Endothelial cell of umbilical vein (primary cell): ENCODE data around the gene BABAM1. TPM values are rescaled to one million over a fixed set of nuclear protein-coding genes. Genes with fewer than 3 reads are reported as not detected.
A peak's percentile ranks its signal among the peaks of the same experiment; 100 is the strongest.

Source experiments
- BruUV-seq: library from RNA; stranded (reverse); fragments of 400-500 nt; replicated peaks from 2 replicates; lab custom pipeline; 2021; lab: Mats Ljungman, UMichigan
- CTCF ChIA-PET: fragments of 300-600, 350-600 bp; sonication (Branson Sonifier 250); formaldehyde crosslinking; loops from one replicate; lab custom pipeline; 2021; ENCODE audit warnings: antibody characterized with exemption, inconsistent platforms; lab: Charles Lee
- POLR2A ChIA-PET: fragments of 300-600, 350-600 bp; sonication (Branson Sonifier 250); formaldehyde crosslinking; loops from one replicate; lab custom pipeline; 2021; ENCODE audit warnings: antibody characterized with exemption, inconsistent platforms; lab: Charles Lee
- DNase-seq: peaks from one replicate; pipeline ENCODE4 v3.0.0-alpha.2; 2011; ENCODE audit warnings: low read depth, low spot score
- FAIRE-seq: peaks from 2 replicates; lab custom pipeline; 2011; peaks lifted over from hg19 to GRCh38; lab: Jason Lieb, UNC
- H2AFZ ChIP-seq: 2 replicates; pipeline ENCODE4 v1.6.0; 2012; ENCODE audit warnings: low read depth, low read length, control low read depth, inconsistent platforms
- H3K27ac ChIP-seq: 2 replicates; pipeline ENCODE4 v1.5.1; 2011; ENCODE audit warnings: low read depth, mild to moderate bottlenecking, control low read depth, low read length, moderate library complexity; ENCODE audit not compliant: insufficient read depth
- H3K27me3 ChIP-seq, 2 experiments: 2 replicates each; pipeline versions ENCODE4 v1.6.0 to v1.6.1; 2011; ENCODE audit warnings: low read length in 2 of 2, mixed read lengths in 1 of 2; ENCODE audit not compliant: control insufficient read depth in 2 of 2, insufficient read depth in 2 of 2
- H3K36me3 ChIP-seq, 2 experiments: 2 replicates in 1 of 2; 3 replicates in 1 of 2; pipeline ENCODE4 v1.5.1; 2011; ENCODE audit warnings: low read length in 2 of 2, mild to moderate bottlenecking in 1 of 2, moderate library complexity in 1 of 2; ENCODE audit not compliant: control insufficient read depth in 2 of 2, insufficient read depth in 2 of 2; ENCODE audit errors: extremely low read depth in 1 of 2
- H3K4me1 ChIP-seq: 3 replicates; pipeline ENCODE4 v1.5.1; 2011; ENCODE audit warnings: mild to moderate bottlenecking, low read length; ENCODE audit not compliant: control insufficient read depth, insufficient read depth; ENCODE audit errors: extremely low read depth
- H3K4me2 ChIP-seq: 2 replicates; pipeline ENCODE4 v1.6.1; 2011; ENCODE audit warnings: low read length, control low read depth, mixed read lengths; ENCODE audit not compliant: insufficient read depth
- H3K4me3 ChIP-seq, 3 experiments: fragments of 200-600 bp in 1 of 3; sonication (generic), shearing (Covaris generic) in 1 of 3; replicated peaks in 1 of 3; 2 replicates each; pipeline ENCODE4 v1.5.1; 2011 to 2016; ENCODE audit warnings: control low read depth in 3 of 3, low read length in 3 of 3, mild to moderate bottlenecking in 2 of 3, inconsistent platforms in 1 of 3, low read depth in 1 of 3, moderate library complexity in 1 of 3; ENCODE audit not compliant: insufficient read depth in 1 of 3
- H3K79me2 ChIP-seq: 2 replicates; pipeline ENCODE4 v1.6.0; 2012; ENCODE audit warnings: low read length, inconsistent platforms; ENCODE audit not compliant: control insufficient read depth, insufficient read depth
- H3K9ac ChIP-seq: replicated peaks from 2 replicates; pipeline ENCODE3; 2011; ENCODE audit warnings: low read length, control low read depth; ENCODE audit not compliant: insufficient read depth; ENCODE audit errors: extremely low read depth
- H3K9me1 ChIP-seq: replicated peaks from 3 replicates; pipeline ENCODE4 v1.6.0; 2011; ENCODE audit warnings: mild to moderate bottlenecking, low read length; ENCODE audit not compliant: control insufficient read depth, insufficient read depth; ENCODE audit errors: extremely low read depth
- H3K9me3 ChIP-seq: replicated peaks from 2 replicates; pipeline ENCODE4 v1.5.1; 2012; ENCODE audit warnings: low read length, inconsistent platforms; ENCODE audit not compliant: control insufficient read depth, insufficient read depth
- H4K20me1 ChIP-seq: replicated peaks from 2 replicates; pipeline ENCODE3; 2011; ENCODE audit warnings: mild to moderate bottlenecking, low read length; ENCODE audit not compliant: control insufficient read depth, insufficient read depth; ENCODE audit errors: extremely low read depth
- EZH2 ChIP-seq: IDR thresholded peaks from 2 replicates; pipeline ENCODE4 v1.6.1; 2012; ENCODE audit warnings: borderline replicate concordance, low read depth, mild to moderate bottlenecking, moderate library complexity, low read length, inconsistent platforms; ENCODE audit not compliant: severe bottlenecking
- FOS ChIP-seq: IDR thresholded peaks from 2 replicates; pipeline ENCODE4 v1.6.1; 2011; ENCODE audit warnings: mild to moderate bottlenecking, low read length, moderate library complexity, borderline replicate concordance; ENCODE audit not compliant: insufficient read depth
- GATA2 ChIP-seq: IDR thresholded peaks from 2 replicates; pipeline ENCODE4 v1.7.0; 2011; ENCODE audit warnings: low read depth, mild to moderate bottlenecking, moderate library complexity, mixed read lengths, low read length; ENCODE audit not compliant: insufficient read length, insufficient read depth
- JUN ChIP-seq: IDR thresholded peaks from 2 replicates; pipeline ENCODE4 v1.6.1; 2011; ENCODE audit warnings: borderline replicate concordance, low read depth; ENCODE audit not compliant: insufficient read length, insufficient read depth
- MYC ChIP-seq: IDR thresholded peaks from one replicate; pipeline ENCODE4 v1.6.1; 2011; ENCODE audit warnings: mild to moderate bottlenecking, low read depth, low read length
- POLR2A ChIP-seq: IDR thresholded peaks from 2 replicates; pipeline ENCODE4 v1.6.1; 2012; ENCODE audit warnings: low read depth, mild to moderate bottlenecking, control low read depth, low read length
- POLR2AphosphoS5 ChIP-seq: IDR thresholded peaks from 2 replicates; pipeline ENCODE4 v1.6.1; 2012; ENCODE audit warnings: low read depth, mild to moderate bottlenecking, control low read depth, low read length, moderate library complexity; ENCODE audit not compliant: insufficient read depth
- dilution Hi-C: fragments of 300-500 bp; cut with MboI; formaldehyde crosslinking; loops from one replicate; pipeline ENCODE4 v1.15.0; 2019; ENCODE audit warnings: low sequenced_read_pairs; ENCODE audit not compliant: extremely low pct_ligation_motif_present
- intact Hi-C: fragments of 100-400 bp; cut with micrococcal nuclease; formaldehyde crosslinking; loops from one replicate; pipeline ENCODE4 v1.10.0; 2022
- polyA plus RNA-seq, 4 experiments: library from polyadenylated mRNA; depleted of rRNA in 3 of 4; stranded (reverse) in 3 of 4; unstranded in 1 of 4; fragments of >200 nt; gene quantifications; 2 replicates each; pipeline versions ENCODE4 v1.2.1 to v1.2.3, GENCODE V29; 2011 to 2012; ENCODE audit warnings: missing spikeins in 1 of 4
- total RNA-seq: library from RNA; stranded (reverse); gene quantifications from 2 replicates; pipeline ENCODE4 v1.2.3, GENCODE V29; 2021
- TF ChIP-seq, protein P1 (sequence below), 2 donors: IDR thresholded peaks; 1 replicate in 1 of 2; 2 replicates in 1 of 2; pipeline ENCODE4 v1.5.1; 2011; ENCODE audit warnings: low read length in 2 of 2, mild to moderate bottlenecking in 2 of 2, moderate library complexity in 2 of 2, control low read depth in 1 of 2, inconsistent platforms in 1 of 2, low read depth in 1 of 2; ENCODE audit not compliant: insufficient read depth in 1 of 2; ENCODE audit errors: extremely low read depth in 1 of 2
- TF ChIP-seq, protein P2 (sequence below): IDR thresholded peaks from 2 replicates; pipeline ENCODE4 v1.6.1; 2011; ENCODE audit not compliant: insufficient read depth, insufficient read length

The BABAM1 gene
- total and polyA plus RNA-seq, 2 donors (not counting 3 experiments of a cell fraction or from before 2014, with no cell fraction given), result 118 to 140 TPM

DNA sequence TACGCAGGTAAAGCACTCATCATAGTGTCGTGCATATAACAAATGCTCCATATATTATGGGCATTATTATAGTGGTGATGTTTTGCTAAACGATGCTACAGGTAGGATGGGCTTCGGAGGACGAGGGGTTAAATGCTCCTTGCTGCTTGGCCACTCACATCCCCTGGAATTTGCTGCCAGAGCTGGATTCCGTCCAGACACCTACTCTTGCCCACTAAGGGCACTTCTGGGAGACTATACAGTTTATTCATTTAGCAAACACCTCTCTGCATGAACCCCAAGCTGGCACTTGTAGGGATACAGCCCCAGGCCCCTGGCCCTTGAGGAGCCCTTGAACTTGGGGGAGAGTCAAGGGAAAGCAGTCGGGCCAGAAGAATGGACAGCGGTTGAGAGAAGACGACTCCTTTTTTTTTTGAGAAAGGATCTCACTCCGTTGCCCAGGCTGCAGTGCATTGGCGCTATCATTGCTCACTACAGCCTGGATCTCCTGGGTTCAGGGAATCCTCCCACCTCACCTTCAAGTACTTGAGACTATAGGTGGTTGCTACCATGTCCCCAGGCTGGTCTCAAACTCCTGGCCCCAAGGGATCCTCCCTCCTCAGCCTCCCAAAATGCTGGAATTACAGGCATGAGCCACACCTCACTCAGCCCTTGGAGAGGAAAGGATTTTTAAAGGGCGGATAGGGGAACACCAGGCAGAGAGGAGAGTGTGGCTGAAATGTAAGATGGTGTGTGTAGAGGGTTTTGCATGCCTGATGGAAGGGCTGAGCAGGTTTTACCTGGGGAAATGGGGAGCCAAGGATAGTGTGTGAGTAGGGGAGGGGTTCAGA, 37.4 kb downstream of the BABAM1 start:
- no TSS peak for BruUV-seq
- TF ChIP-seq FOS (no peak), JUN (no peak), EZH2 (no peak), POLR2AphosphoS5 (no peak), GATA2 (no peak), MYC (no peak), POLR2A (no peak)
- TF ChIP-seq, protein P1, sequence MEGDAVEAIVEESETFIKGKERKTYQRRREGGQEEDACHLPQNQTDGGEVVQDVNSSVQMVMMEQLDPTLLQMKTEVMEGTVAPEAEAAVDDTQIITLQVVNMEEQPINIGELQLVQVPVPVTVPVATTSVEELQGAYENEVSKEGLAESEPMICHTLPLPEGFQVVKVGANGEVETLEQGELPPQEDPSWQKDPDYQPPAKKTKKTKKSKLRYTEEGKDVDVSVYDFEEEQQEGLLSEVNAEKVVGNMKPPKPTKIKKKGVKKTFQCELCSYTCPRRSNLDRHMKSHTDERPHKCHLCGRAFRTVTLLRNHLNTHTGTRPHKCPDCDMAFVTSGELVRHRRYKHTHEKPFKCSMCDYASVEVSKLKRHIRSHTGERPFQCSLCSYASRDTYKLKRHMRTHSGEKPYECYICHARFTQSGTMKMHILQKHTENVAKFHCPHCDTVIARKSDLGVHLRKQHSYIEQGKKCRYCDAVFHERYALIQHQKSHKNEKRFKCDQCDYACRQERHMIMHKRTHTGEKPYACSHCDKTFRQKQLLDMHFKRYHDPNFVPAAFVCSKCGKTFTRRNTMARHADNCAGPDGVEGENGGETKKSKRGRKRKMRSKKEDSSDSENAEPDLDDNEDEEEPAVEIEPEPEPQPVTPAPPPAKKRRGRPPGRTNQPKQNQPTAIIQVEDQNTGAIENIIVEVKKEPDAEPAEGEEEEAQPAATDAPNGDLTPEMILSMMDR (IDR thresholded peaks at IDR 0.05; ENCODE audit: extremely low read depth in 1 of 2, insufficient read depth in 1 of 2, low read depth in 1 of 2, low read length in 2 of 2), result no peak
- TF ChIP-seq, protein P2, sequence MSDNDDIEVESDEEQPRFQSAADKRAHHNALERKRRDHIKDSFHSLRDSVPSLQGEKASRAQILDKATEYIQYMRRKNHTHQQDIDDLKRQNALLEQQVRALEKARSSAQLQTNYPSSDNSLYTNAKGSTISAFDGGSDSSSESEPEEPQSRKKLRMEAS, result no peak
- Histone ChIP-seq H3K9me1 (no peaks in the 10 kb centered on the region), H3K79me2 (peaks cover 2% of the 10 kb centered on the region), H4K20me1 (no peaks in the 10 kb centered on the region), H3K27ac (no peak overlapping the region), H3K27me3 (no peaks in the 10 kb centered on the region), H3K36me3 (no peaks in the 10 kb centered on the region), H2AFZ (no peak overlapping the region), H3K4me1 (peaks cover 9% of the 10 kb centered on the region), H3K4me3 (no peak overlapping the region), H3K9me3 (no peaks in the 10 kb centered on the region), H3K9ac (no peak overlapping the region), H3K4me2 (peak overlapping the region; percentile 81)
- no peak for DNase-seq
- ChIA-PET CTCF (interaction anchor here (0.6 to 3.3 kb wide), 16 partner anchors 8 to 115 kb away, joined by 3 to 70 read pairs (median 4); partner anchors contain the start of genes ANO8 and USE1), POLR2A (interaction anchor here (0.5 to 1.1 kb wide), 4 partner anchors 12 to 129 kb away, joined by 3 to 8 read pairs (median 4); no protein-coding TSS in a partner anchor)
- dilution Hi-C loops (no loop called here), intact Hi-C loops (loop anchor here (1.0 kb wide), 1 partner anchor 12 kb away; no protein-coding TSS in a partner anchor)
- FAIRE-seq, result no peak
